Large intestine (tissue), 3 donors: Measurements from ENCODE around the gene TPCN1. TPM values are rescaled to one million over a fixed set of nuclear protein-coding genes. Genes with fewer than 3 reads are reported as not detected.

Experiments
- DNase-seq, 2 donors: peaks; one replicate each; pipeline versions ENCODE4 v3.0.0 to v3.0.0-alpha.2; 2013
- H3K27ac ChIP-seq: one replicate; pipeline ENCODE4 v1.5.1; 2013; ENCODE audit warnings: low read length
- H3K27me3 ChIP-seq: 2 replicates; pipeline ENCODE4 v1.6.1; 2013; ENCODE audit warnings: low read length; ENCODE audit not compliant: control insufficient read depth, insufficient read depth
- H3K36me3 ChIP-seq: 2 replicates; pipeline ENCODE4 v1.6.1; 2013; ENCODE audit warnings: low read length; ENCODE audit not compliant: control insufficient read depth, insufficient read depth
- H3K4me1 ChIP-seq: one replicate; pipeline ENCODE4 v1.6.1; 2013; ENCODE audit warnings: low read length; ENCODE audit not compliant: control insufficient read depth, insufficient read depth
- H3K4me3 ChIP-seq: one replicate; pipeline ENCODE4 v1.5.1; 2013; ENCODE audit warnings: low read length
- H3K9me3 ChIP-seq: one replicate; pipeline ENCODE4 v1.6.1; 2013; ENCODE audit warnings: mild to moderate bottlenecking, low read depth, low read length, moderate library complexity; ENCODE audit not compliant: control insufficient read depth
- WGBS: methylation state at CpG from one replicate; pipeline ENCODE4 v1.1.5; 2013; ENCODE audit warnings: low lambda C conversion rate; ENCODE audit not compliant: insufficient coverage; 5-methylcytosine and 5-hydroxymethylcytosine counted together
- polyA plus RNA-seq: library from polyadenylated mRNA; unstranded; fragments of 120-200 nt; gene quantifications from one replicate; pipeline ENCODE4 v1.2.1, GENCODE V29; 2013

TPCN1 gene
- polyA plus RNA-seq, 1 donor = 65.5 TPM

GRCh38 chr12:113273053-113273725 is 51.9 kb downstream of the TPCN1 start:
- H3K27me3 ChIP-seq = no peaks in the 10 kb centered on the region
- no peak for DNase-seq
- H3K36me3 ChIP-seq = peaks cover 76% of the 10 kb centered on the region
- peaks cover 5% of the 10 kb centered on the region for H3K4me1 ChIP-seq
- no peaks in the 10 kb centered on the region for H3K9me3 ChIP-seq
- H3K4me3 ChIP-seq = no peak overlapping the region
- H3K27ac ChIP-seq = no peak overlapping the region
- WGBS = no CpG with 5 or more reads among the region's 13 CpGs

- no peak overlapping the region for H3K4me3 ChIP-seq
- peaks cover 68% of the 10 kb centered on the region for H3K36me3 ChIP-seq
- no CpG with 5 or more reads among the region's 8 CpGs for WGBS
- peaks cover 5% of the 10 kb centered on the region for H3K4me1 ChIP-seq
- H3K27me3 ChIP-seq = no peaks in the 10 kb centered on the region
- no peak overlapping the region for H3K27ac ChIP-seq
- no peaks in the 10 kb centered on the region for H3K9me3 ChIP-seq
- DNase-seq = no peak
Measured at GRCh38 chr12:113274848-113275247, 53.6 kb downstream of the TPCN1 start.

- WGBS = no CpG with 5 or more reads among the region's 8 CpGs
- H3K9me3 ChIP-seq = no peaks in the 10 kb centered on the region
- peaks cover 5% of the 10 kb centered on the region for H3K4me1 ChIP-seq
- H3K4me3 ChIP-seq = no peak overlapping the region
- H3K27me3 ChIP-seq = no peaks in the 10 kb centered on the region
- H3K36me3 ChIP-seq = peaks cover 70% of the 10 kb centered on the region
- no peak overlapping the region for H3K27ac ChIP-seq
- DNase-seq = no peak
Measured at GRCh38 chr12:113276306-113276705, 55.0 kb downstream of the TPCN1 start.

- DNase-seq = no peak
- no peak overlapping the region for H3K27ac ChIP-seq
- WGBS = no CpG with 5 or more reads among the region's 10 CpGs
- H3K9me3 ChIP-seq = no peaks in the 10 kb centered on the region
- no peak overlapping the region for H3K4me3 ChIP-seq
- H3K27me3 ChIP-seq = no peaks in the 10 kb centered on the region
- H3K4me1 ChIP-seq = peaks cover 3% of the 10 kb centered on the region
- H3K36me3 ChIP-seq = peaks cover 67% of the 10 kb centered on the region
Measured at GRCh38 chr12:113276946-113277500, 55.8 kb downstream of the TPCN1 start.

GRCh38 chr12:113277511-113277910 is 56.2 kb downstream of the TPCN1 start:
- no peak overlapping the region for H3K27ac ChIP-seq
- DNase-seq = no peak
- H3K27me3 ChIP-seq = no peaks in the 10 kb centered on the region
- no peaks in the 10 kb centered on the region for H3K4me1 ChIP-seq
- no peak overlapping the region for H3K4me3 ChIP-seq
- H3K9me3 ChIP-seq = no peaks in the 10 kb centered on the region
- peaks cover 67% of the 10 kb centered on the region for H3K36me3 ChIP-seq
- no CpG with 5 or more reads among the region's 5 CpGs for WGBS

GRCh38 chr12:113278141-113278540 is 56.9 kb downstream of the TPCN1 start:
- Histone ChIP-seq H3K27ac (no peak overlapping the region), H3K4me1 (no peaks in the 10 kb centered on the region), H3K4me3 (no peak overlapping the region), H3K9me3 (no peaks in the 10 kb centered on the region), H3K36me3 (peaks cover 63% of the 10 kb centered on the region), H3K27me3 (no peaks in the 10 kb centered on the region)
- no CpG with 5 or more reads among the region's 8 CpGs for WGBS
- no peak for DNase-seq

GRCh38 chr12:113278633-113279032 is 57.4 kb downstream of the TPCN1 start:
- H3K4me3 ChIP-seq = no peak overlapping the region
- DNase-seq = no peak
- no peaks in the 10 kb centered on the region for H3K27me3 ChIP-seq
- no peaks in the 10 kb centered on the region for H3K4me1 ChIP-seq
- WGBS = no CpG with 5 or more reads among the region's 5 CpGs
- H3K27ac ChIP-seq = no peak overlapping the region
- H3K9me3 ChIP-seq = no peaks in the 10 kb centered on the region
- H3K36me3 ChIP-seq = peaks cover 61% of the 10 kb centered on the region

- Histone ChIP-seq H3K36me3 (peaks cover 78% of the 10 kb centered on the region), H3K9me3 (no peaks in the 10 kb centered on the region), H3K27ac (no peak overlapping the region), H3K27me3 (no peaks in the 10 kb centered on the region), H3K4me1 (no peaks in the 10 kb centered on the region), H3K4me3 (no peak overlapping the region)
- no CpG with 5 or more reads among the region's 13 CpGs for WGBS
- no peak for DNase-seq
Measured at GRCh38 chr12:113284751-113285150, 63.5 kb downstream of the TPCN1 start.

GRCh38 chr12:113285679-113286610 is 64.7 kb downstream of the TPCN1 start:
- Histone ChIP-seq H3K36me3 (peaks cover 83% of the 10 kb centered on the region), H3K27ac (no peak overlapping the region), H3K27me3 (no peaks in the 10 kb centered on the region), H3K9me3 (no peaks in the 10 kb centered on the region), H3K4me3 (no peak overlapping the region), H3K4me1 (no peaks in the 10 kb centered on the region)
- WGBS = no CpG with 5 or more reads among the region's 22 CpGs
- no peak for DNase-seq

- Histone ChIP-seq H3K36me3 (peaks cover 85% of the 10 kb centered on the region), H3K27me3 (no peaks in the 10 kb centered on the region), H3K4me1 (no peaks in the 10 kb centered on the region), H3K27ac (no peak overlapping the region), H3K4me3 (no peak overlapping the region), H3K9me3 (no peaks in the 10 kb centered on the region)
- WGBS = no CpG with 5 or more reads among the region's 11 CpGs
- DNase-seq = no peak
Measured at GRCh38 chr12:113286712-113287111, 65.4 kb downstream of the TPCN1 start.
